Heart left ventricle (tissue), 13 donors: ENCODE data around the gene INPP4A.

Source experiments
- POLR2A ChIP-seq, 2 donors: fragments of 450-650 bp; IDR thresholded peaks; one replicate each; pipeline ENCODE4 v1.6.1; 2017; ENCODE audit warnings: antibody characterized with exemption in 2 of 2, mild to moderate bottlenecking in 2 of 2, moderate library complexity in 2 of 2
- TF ChIP-seq, protein P1 (sequence below), 12 donors: fragments of 200-600 bp; sonication (generic) in 4 of 12; IDR thresholded peaks; one replicate each; pipeline versions ENCODE4 v1.5.0 to v1.8.0; 2018 to 2022; ENCODE audit warnings: antibody characterized with exemption in 12 of 12, mild to moderate bottlenecking in 5 of 12
- donor health status: ischemic (EF 13 %, LVEDD 7.1; RV severe dilation, severe dysfunction).
- donor health status: DM: no; HTN: yes; CAD: no.
- donor health status: DM: no; HTN: no; CAD: no.
- donor health status: ischemic (EF 25% LVEDD 6.9; RV normal size, moderate dysfunction).
- donor health status: ischemic (EF 25% LVEDD 5.7; RV mildly dilated, moderate dysfunction).
- donor health status: ischemic (EF 35%, LVEDD 5.7; RV mildly dilated, moderate dysfunction).
- donor health status: nonischemic (EF 11% LVEDD 7.7; RV severe dilation, severe dysfunction).
- donor health status: DM: yes; HTN: yes; CAD: no.
- donor health status: PGD.
- donor health status: ischemic (EF 29% LVEDD 5.4; RV normal size, mild dysfunction).
- donor health status: nonischemic (EF 23%, LVEDD 6.1; RV moderate dilation, normal function).

DNA sequence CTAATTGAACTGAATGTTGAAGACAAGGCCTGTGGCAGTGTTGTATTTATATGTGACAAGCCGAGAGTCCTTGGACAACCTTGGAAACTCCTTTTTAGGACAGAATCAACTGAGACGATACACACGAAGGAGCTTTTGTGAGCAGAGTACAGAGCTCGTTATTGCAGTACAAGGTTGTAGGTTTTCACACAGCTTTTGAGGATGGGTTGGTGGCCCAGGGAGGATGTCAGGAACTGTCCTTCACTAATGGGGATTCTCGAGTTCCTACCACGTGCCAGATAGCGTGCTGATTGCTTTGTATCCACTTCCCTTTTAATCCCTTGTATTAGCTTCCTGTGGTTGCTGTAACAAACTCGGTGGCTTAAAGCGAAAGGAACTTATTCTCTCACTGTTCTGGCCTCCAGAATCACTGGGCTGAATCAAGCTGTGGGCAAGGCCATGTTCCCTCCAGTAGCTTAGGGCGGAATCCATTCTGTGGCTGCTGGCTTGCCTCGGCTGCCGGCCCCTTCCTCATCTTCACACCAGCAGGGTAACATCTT, 20.2 kb downstream of the INPP4A start:
- TF ChIP-seq, protein P1, sequence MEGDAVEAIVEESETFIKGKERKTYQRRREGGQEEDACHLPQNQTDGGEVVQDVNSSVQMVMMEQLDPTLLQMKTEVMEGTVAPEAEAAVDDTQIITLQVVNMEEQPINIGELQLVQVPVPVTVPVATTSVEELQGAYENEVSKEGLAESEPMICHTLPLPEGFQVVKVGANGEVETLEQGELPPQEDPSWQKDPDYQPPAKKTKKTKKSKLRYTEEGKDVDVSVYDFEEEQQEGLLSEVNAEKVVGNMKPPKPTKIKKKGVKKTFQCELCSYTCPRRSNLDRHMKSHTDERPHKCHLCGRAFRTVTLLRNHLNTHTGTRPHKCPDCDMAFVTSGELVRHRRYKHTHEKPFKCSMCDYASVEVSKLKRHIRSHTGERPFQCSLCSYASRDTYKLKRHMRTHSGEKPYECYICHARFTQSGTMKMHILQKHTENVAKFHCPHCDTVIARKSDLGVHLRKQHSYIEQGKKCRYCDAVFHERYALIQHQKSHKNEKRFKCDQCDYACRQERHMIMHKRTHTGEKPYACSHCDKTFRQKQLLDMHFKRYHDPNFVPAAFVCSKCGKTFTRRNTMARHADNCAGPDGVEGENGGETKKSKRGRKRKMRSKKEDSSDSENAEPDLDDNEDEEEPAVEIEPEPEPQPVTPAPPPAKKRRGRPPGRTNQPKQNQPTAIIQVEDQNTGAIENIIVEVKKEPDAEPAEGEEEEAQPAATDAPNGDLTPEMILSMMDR (IDR thresholded peaks at IDR 0.05), result no peak
- no peak for TF ChIP-seq POLR2A (IDR thresholded peaks at IDR 0.05)
